A549 treated with Mapracorat at 1 μM for 4 hours (cell line): ENCODE results near the gene FRYL. TPM values are rescaled to one million over a fixed set of nuclear protein-coding genes. Genes with fewer than 3 reads are reported as not detected.

Experiments
- total RNA-seq: library from RNA; stranded (reverse); fragments of 200-300 nt; extraction: Qiagen RNA extraction; gene quantifications from 5 replicates; pipeline ENCODE4 v1.2.3, GENCODE V29; 2022

Gene FRYL
- 8.0 to 12.0 TPM (median 9.0 TPM) in 5 replicates for total RNA-seq

GRCh38 chr4:48779998-48780864, at the start of gene FRYL:
FRYL (minus strand) TSS chr4:48780279; CDS start chr4:48634410, 145,869 bp downstream.

GRCh38 chr4:48490012-48490679, 289.9 kb downstream of the FRYL start, which contains the start of gene ZAR1:
ZAR1 (plus strand) TSS chr4:48490252; CDS start chr4:48490292, 40 bp downstream.

GRCh38 chr4:48483006-48483776, 296.9 kb downstream of the FRYL start, which contains the start of gene SLC10A4:
SLC10A4 (plus strand) TSS chr4:48483343; CDS start chr4:48483562, 219 bp downstream.

Other genes with a start within 250 kb of the FRYL start
- gene OCIAD1, start 50.8 kb upstream of the FRYL start, total RNA-seq = 124 to 184 TPM (median 133 TPM) in 5 replicates
- gene OCIAD2, start 126.5 kb upstream of the FRYL start, total RNA-seq = 96.0 to 151 TPM (median 106 TPM) in 5 replicates
- not detected in 5 replicates for gene CWH43, start 206.0 kb upstream of the FRYL start, total RNA-seq